ENCODE results near the gene SPNS2. TPM values are rescaled to one million over a fixed set of nuclear protein-coding genes. Genes with fewer than 3 reads are reported as not detected.

SPNS2 gene
- total RNA-seq, 1 donor from 2014 or later, result 30.0 TPM

GRCh38 chr17:4536742-4537411 is 38.2 kb downstream of the SPNS2 start:
- DNase-seq (ENCODE audit: low spot score), result no peak

GRCh38 chr17:4537451-4538235 is 39.0 kb downstream of the SPNS2 start:
- DNase-seq (ENCODE audit: low spot score), result no peak

- no peak for DNase-seq (ENCODE audit: low spot score)
Observed at GRCh38 chr17:4538236-4539002, 39.7 kb downstream of the SPNS2 start.

- no peak for DNase-seq (ENCODE audit: low spot score)
Observed at GRCh38 chr17:4539025-4539424, 40.3 kb downstream of the SPNS2 start.

GRCh38 chr17:4539576-4540223 is 41.0 kb downstream of the SPNS2 start:
- no peak for DNase-seq (ENCODE audit: low spot score)

- DNase-seq (ENCODE audit: low spot score), result no peak
Observed at GRCh38 chr17:4540224-4540651, 41.6 kb downstream of the SPNS2 start.

GRCh38 chr17:4540687-4541327 is 42.1 kb downstream of the SPNS2 start:
- no peak for DNase-seq (ENCODE audit: low spot score)

- DNase-seq (ENCODE audit: low spot score), result no peak
Observed at GRCh38 chr17:4541328-4542002, 42.8 kb downstream of the SPNS2 start.

- DNase-seq (ENCODE audit: low spot score), result no peak
Observed at GRCh38 chr17:4542003-4542725, 43.5 kb downstream of the SPNS2 start.

- DNase-seq (ENCODE audit: low spot score), result no peak
Observed at GRCh38 chr17:4542726-4543191, 44.1 kb downstream of the SPNS2 start.

- no peak for DNase-seq (ENCODE audit: low spot score)
Observed at GRCh38 chr17:4543557-4544026, 44.9 kb downstream of the SPNS2 start.

- DNase-seq (ENCODE audit: low spot score), result no peak
Observed at GRCh38 chr17:4544135-4544950, 45.7 kb downstream of the SPNS2 start.

- no peak for DNase-seq (ENCODE audit: low spot score)
Observed at GRCh38 chr17:4544951-4545216, 46.2 kb downstream of the SPNS2 start.

- no peak for DNase-seq (ENCODE audit: low spot score)
Observed at GRCh38 chr17:4545217-4545951, 46.7 kb downstream of the SPNS2 start.

GRCh38 chr17:4547118-4547906 is 48.6 kb downstream of the SPNS2 start:
- no peak for DNase-seq (ENCODE audit: low spot score)

GRCh38 chr17:4548061-4548461 is 49.4 kb downstream of the SPNS2 start:
- no peak for DNase-seq (ENCODE audit: low spot score)

- DNase-seq (ENCODE audit: low spot score), result no peak
Observed at GRCh38 chr17:4548721-4549531, 50.2 kb downstream of the SPNS2 start.

All from ureter (tissue), 1 donor.